ENCODE measurements around the gene MME.

Gene MME

GRCh38 chr3:155079746-155080487 lies at the start of gene MME:
Gene MME, plus strand, starts transcription at chr3:155080319. Its CDS starts 3,849 bp downstream, at chr3:155084168.
- DNase-seq (ENCODE audit: low read depth in 2 of 2), result no peak

GRCh38 chr3:155031186-155031585 lies 48.9 kb upstream of the MME start:
- no peak for DNase-seq (ENCODE audit: low read depth in 2 of 2)

DNA sequence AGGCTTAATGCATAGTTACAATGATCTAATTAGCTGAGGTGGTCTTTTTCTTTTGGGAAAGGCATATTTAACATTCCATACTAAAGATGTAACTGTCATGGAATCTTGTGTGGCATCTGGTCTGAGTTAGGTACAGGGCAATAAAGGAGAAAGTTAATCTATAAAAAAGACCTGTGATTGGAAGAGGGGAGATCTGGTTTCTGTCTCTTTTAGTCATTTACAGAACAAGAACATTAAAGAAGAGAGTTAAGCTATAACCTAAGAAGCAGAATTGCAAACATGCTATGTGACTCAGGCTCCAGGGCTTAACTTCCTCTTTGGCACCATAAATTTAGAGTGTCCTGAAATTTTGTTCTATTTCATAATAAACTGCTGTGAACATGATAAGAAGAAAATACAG lies 47.2 kb upstream of the MME start:
- no peak for DNase-seq (ENCODE audit: low read depth in 2 of 2)

DNA sequence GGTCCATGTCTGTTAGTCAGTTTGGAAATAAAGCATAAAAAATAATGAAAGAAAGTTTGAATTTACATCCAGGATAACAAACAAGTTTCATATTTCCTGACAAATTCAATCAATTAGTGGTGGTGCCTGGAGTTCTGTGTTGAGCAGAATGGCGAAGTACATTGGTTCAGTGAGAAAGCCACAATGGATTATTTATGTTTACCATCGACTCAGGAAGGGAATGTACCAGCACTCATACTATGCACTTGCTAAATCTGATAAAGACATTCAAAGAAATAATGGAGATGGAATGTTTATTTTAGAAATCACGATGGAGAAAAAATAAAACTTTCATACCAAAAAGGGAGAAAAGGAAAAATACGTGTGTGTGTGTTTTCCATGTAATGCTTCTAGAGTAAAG lies 45.3 kb upstream of the MME start:
- DNase-seq (ENCODE audit: low read depth in 2 of 2), result no peak

- no peak for DNase-seq (ENCODE audit: low read depth in 2 of 2)
Measured at GRCh38 chr3:155035553-155035952, 44.6 kb upstream of the MME start.

DNA sequence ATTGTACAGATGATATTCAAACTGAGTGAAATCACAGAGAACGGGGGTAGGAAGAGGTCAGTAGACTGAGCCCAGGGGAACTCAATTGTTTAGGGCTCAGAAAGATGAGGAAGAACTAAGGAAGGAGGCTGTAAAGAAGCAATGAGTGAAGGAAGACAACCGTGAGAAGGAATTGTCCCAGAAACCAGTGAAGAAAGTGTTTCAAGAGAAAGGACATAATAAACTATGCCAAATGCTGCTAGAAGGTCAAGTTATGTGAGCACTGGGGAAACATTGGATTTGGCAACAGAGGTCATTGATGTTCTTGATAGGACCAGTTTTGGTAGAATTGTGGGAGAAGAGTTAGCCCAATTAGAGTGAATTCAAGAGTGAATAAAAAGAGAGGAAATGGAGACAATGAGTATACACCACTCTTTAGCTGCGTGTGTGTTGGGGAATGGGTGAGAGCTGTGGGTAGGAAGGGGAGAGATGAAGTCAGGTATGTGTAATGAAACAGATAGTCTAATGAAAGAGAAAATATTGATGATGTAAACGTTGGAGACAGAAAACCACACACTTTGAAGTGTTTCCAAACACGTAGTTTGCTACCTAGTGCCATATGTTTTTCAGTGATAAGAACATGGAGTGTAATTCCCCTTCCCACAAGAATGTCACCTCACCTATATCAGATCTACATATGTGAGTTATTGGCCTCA lies 42.5 kb upstream of the MME start:
- DNase-seq (ENCODE audit: low read depth in 2 of 2), result no peak

DNA sequence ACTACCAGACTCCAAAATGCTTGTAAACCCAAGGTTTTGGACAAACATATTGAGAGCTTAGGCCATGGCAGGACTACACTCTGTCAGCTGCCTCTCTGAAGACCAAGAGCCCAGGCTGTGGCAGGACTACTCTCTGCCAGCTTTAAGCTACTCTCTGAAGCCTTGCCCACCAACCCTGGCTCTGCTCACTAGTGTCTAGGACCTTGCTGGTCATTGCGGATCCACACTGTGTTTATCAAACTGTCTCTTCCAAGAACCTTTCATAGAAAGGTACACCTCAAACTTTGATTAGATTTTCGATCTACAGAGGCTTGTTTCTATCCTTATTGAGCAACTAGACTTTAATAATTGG lies 41.9 kb upstream of the MME start:
- no peak for DNase-seq (ENCODE audit: low read depth in 2 of 2)

GRCh38 chr3:155046935-155047334 lies 33.2 kb upstream of the MME start:
- DNase-seq (ENCODE audit: low read depth in 2 of 2), result no peak

DNA sequence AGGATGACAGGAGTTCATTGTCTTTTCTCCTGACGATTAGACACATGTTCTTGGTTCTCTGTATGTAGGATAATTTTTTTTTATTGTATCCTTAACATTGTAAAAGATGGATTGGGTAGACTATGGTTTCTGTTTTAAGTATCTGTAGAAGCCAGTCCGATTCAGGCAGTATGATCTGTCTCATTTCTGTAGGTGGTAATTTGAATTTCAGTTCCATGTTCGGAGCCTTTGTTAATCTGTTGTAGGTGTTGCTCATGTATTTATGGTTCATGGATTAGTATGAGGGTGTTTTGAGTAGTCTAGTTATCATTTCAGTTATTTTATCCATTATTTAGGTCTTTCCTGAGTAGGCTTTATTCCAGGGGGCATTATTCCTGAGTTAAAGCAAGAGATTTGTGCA lies 32.4 kb upstream of the MME start:
- DNase-seq (ENCODE audit: low read depth in 2 of 2), result no peak

- DNase-seq (ENCODE audit: low read depth in 2 of 2), result no peak
Measured at GRCh38 chr3:155049959-155050358, 30.2 kb upstream of the MME start.

- DNase-seq (ENCODE audit: low read depth in 2 of 2), result no peak
Measured at GRCh38 chr3:155052470-155052869, 27.6 kb upstream of the MME start.

DNA sequence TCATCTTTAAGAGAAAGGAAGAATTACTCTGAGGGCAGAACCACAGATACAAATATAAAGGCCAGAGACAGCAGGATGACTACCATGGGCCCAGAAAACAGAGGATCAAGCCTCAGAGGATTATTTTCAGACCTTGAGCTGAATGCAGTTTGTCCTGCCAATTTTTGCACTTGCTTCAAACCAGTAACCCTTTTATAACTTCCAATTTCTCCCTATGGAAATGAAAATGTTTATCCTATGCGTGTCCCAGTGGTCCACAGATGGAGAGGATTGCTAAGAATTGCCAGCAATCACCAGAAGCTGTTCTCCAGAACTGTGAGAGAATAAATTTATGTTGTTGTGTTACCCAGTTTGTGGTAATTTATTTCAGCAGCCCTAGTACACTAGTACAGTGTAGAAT lies 26.4 kb upstream of the MME start:
- no peak for DNase-seq (ENCODE audit: low read depth in 2 of 2)

DNA sequence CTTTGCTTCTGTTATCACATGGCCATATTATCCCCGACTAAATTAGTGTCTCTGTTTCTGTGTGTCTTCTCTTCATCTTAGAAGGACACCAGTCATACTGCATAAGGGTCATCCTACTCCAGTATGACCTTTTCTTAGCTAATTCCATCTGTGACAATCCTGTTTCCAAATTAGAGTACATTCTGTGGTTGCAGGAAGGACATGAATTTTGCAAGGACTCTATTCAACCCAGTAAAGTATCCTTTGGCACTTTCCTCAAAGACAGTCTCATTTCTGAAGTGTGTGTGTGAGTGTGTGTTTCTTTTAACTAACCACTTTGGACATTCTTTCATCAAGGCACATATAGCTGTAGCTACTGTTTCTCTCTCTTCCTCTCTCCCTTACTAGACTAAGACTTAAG lies 15.2 kb upstream of the MME start:
- DNase-seq (ENCODE audit: low read depth in 2 of 2), result no peak

- DNase-seq (ENCODE audit: low read depth in 2 of 2), result no peak
Measured at GRCh38 chr3:155065537-155065936, 14.6 kb upstream of the MME start.

GRCh38 chr3:155069729-155070128 lies 10.4 kb upstream of the MME start:
- DNase-seq (ENCODE audit: low read depth in 2 of 2), result no peak

DNA sequence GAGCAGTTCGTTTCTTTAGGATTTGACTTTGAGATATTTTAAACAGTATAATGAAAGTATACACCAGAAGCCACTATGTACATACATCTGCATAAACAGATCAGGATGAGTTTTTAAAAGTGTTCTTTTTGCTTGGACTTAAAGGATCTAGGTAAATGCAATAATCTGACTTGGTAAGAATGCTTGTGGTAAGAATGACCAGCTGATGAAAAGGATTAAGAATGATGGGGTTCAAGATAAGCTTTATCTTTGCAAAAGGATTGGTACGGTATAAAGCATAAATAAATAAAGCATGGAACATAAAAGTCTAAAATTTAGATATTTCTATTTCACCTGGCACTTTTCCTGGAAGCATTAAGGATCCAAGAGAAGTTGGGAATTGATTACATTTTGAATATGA lies 9.8 kb upstream of the MME start:
- no peak for DNase-seq (ENCODE audit: low read depth in 2 of 2)

- no peak for DNase-seq (ENCODE audit: low read depth in 2 of 2)
Measured at GRCh38 chr3:155070932-155071387, 9.2 kb upstream of the MME start.

DNA sequence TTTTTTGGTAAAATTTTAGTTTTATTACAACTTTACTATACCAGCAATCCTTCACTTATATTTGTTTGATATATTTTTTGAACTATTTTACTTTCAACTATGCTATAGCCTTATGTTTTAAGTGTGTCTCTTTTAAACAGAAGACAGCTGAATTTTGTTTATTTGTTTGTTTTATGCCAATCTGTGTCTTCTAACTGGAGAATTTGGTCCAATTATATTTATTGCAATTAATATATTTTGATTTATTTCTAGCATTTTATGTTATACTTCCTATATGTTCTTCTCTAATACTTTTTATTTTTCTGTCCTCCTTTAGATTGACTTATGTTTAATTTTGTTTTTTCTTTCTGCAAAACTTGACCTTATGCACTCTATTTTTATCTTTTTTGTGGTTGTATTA lies 4.9 kb upstream of the MME start:
- no peak for DNase-seq (ENCODE audit: low read depth in 2 of 2)

- DNase-seq (ENCODE audit: low read depth in 2 of 2), result no peak
Measured at GRCh38 chr3:155076888-155077287, 3.2 kb upstream of the MME start.

- DNase-seq (ENCODE audit: low read depth in 2 of 2), result no peak
Measured at GRCh38 chr3:155078711-155079467, 1.2 kb upstream of the MME start.

DNA sequence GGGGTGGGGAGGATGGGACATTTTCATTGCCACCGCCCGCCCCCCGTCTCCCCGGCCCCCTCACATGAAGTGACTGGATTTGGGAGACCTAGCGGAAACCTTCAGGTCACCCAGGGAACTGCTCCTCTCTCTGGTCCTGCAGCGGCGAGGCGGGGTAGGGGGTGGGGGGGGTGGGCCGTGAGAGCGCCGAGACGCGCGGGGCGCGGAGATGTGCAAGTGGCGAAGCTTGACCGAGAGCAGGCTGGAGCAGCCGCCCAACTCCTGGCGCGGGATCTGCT lies 712 bp upstream of the MME start:
- no peak for DNase-seq (ENCODE audit: low read depth in 2 of 2)

DNA sequence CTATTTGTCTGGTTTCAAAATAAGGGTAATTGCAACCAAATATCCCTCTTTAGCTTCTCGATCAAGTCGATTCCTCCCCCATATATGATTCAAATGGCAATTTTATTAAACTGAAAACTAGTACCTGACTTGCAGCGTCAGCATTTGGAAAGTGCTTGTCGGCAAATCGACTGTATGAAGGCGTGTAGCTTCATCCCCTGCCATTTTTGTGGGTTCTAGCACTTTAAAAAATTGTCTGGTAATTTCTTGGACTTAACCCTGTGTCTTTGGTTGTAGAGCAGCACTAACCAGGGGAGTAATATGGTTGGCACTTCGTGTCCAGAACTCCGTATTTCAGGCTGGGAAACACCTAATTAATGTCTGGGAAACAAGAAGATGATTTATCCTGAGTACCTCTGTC lies 573 bp downstream of the MME start:
- DNase-seq (ENCODE audit: low read depth in 2 of 2), result no peak

DNA sequence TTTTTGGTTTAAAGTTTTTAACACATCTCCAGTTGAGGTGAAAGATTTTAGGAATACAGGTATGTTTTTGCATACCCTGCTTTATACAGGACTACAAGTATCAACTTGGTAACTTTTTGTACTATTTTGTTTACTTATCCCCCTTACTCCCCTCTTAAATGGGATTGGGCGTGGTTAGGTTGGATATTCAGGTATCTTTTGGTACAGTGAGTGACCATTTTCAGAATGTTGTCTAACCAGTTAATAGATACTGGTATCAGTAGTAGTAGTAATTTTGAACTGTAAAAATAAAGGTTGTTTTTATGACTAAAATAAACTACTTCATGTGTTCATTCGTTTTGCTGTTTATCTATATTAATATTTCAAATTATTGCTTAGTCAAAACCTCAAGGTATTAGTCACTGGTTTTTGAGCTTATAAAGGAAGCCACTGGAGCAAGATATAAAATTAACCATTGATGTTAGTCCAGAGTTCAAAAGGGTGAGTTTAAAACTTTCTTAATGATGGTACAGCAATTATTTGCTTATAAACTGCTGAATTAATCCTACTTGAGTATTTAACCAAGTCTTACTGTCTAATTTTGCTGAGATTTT lies 3.3 kb downstream of the MME start:
- no peak for DNase-seq (ENCODE audit: low read depth in 2 of 2)
